Left renal cortex interstitium (tissue), 4 donors: ENCODE data around the gene MTHFS. TPM values are rescaled to one million over a fixed set of nuclear protein-coding genes. Genes with fewer than 3 reads are reported as not detected.
"Not testable (repeated sequence)": the region's sequence is repeated elsewhere in the genome, so short reads cannot be mapped to it uniquely, and the experiment has no call there.

Source experiments
- DNase-seq, 4 donors: peaks; one replicate each; pipeline ENCODE4 v3.0.0-alpha.2; 2013; ENCODE audit warnings: low read depth in 4 of 4, low spot score in 2 of 4, missing footprints in 1 of 4
- polyA plus RNA-seq, 4 donors: library from polyadenylated mRNA; unstranded; fragments of 120-200 nt; gene quantifications; one replicate each; pipeline ENCODE4 v1.2.1, GENCODE V29; 2013; ENCODE audit not compliant: insufficient read length in 4 of 4

Gene MTHFS
- polyA plus RNA-seq = 10 to 100 TPM; 30.5 to 40.7 (median 34.6) TPM

- DNase-seq = peak; percentile 52 to 79 (median 72)
Observed at GRCh38 chr15:79896634-79897379, at the start of gene MTHFS. MTHFS (minus strand) TSS chr15:79897014; CDS start chr15:79896988, 26 bp downstream.

- DNase-seq = no peak
Observed at GRCh38 chr15:79944622-79945021, 47.8 kb upstream of the MTHFS start.

GRCh38 chr15:79943820-79944219 lies 47.0 kb upstream of the MTHFS start:
- DNase-seq = no peak

- DNase-seq = no peak
Observed at GRCh38 chr15:79942741-79943481, 46.1 kb upstream of the MTHFS start.

GRCh38 chr15:79939399-79939798 lies 42.6 kb upstream of the MTHFS start:
- no peak for DNase-seq

- no peak for DNase-seq
Observed at GRCh38 chr15:79938143-79938542, 41.3 kb upstream of the MTHFS start.

GRCh38 chr15:79935556-79936201 lies 38.9 kb upstream of the MTHFS start:
- DNase-seq = not testable (repeated sequence)

GRCh38 chr15:79933231-79933630 lies 36.4 kb upstream of the MTHFS start:
- no peak for DNase-seq

GRCh38 chr15:79932447-79932846 lies 35.6 kb upstream of the MTHFS start:
- no peak for DNase-seq

- DNase-seq = no peak
Observed at GRCh38 chr15:79930516-79930915, 33.7 kb upstream of the MTHFS start.

- DNase-seq = no peak
Observed at GRCh38 chr15:79929412-79929811, 32.6 kb upstream of the MTHFS start.

GRCh38 chr15:79926116-79926515 lies 29.3 kb upstream of the MTHFS start:
- DNase-seq = not testable (repeated sequence)

GRCh38 chr15:79924379-79924778 lies 27.6 kb upstream of the MTHFS start:
- DNase-seq = no peak

- peak; percentile 83 to 91 (median 89) for DNase-seq
Observed at GRCh38 chr15:79923515-79924169, 26.8 kb upstream of the MTHFS start.

GRCh38 chr15:79923079-79923514 lies 26.3 kb upstream of the MTHFS start:
- peak; percentile 37 to 53 (median 42) for DNase-seq

GRCh38 chr15:79922512-79923078 lies 25.8 kb upstream of the MTHFS start:
- DNase-seq = no peak

GRCh38 chr15:79919749-79920511 lies 23.1 kb upstream of the MTHFS start:
- DNase-seq = no peak

- DNase-seq = no peak
Observed at GRCh38 chr15:79919090-79919748, 22.4 kb upstream of the MTHFS start.

GRCh38 chr15:79918278-79918677 lies 21.5 kb upstream of the MTHFS start:
- DNase-seq = no peak
